Ammon's horn (tissue), 1 donor: ENCODE measurements around the gene ACTG2.

Experiments used
- DNase-seq: peaks from one replicate; pipeline ENCODE4 v3.0.0-alpha.2; 2016; ENCODE audit warnings: low spot score

The ACTG2 gene

DNA sequence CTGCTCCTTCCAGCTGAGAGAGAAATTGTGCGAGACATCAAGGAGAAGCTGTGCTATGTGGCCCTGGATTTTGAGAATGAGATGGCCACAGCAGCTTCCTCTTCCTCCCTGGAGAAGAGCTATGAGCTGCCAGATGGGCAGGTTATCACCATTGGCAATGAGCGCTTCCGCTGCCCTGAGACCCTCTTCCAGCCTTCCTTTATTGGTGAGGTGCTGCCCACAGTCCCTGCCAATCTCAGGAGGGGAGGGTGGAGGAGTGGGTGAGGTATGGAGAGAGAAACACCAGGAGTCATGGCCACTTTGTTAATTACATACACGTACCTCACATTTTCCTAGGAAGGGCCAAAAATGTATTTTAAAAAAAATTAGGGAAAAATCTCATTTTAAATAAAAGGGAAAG lies 21.9 kb downstream of the ACTG2 start:
- no peak for DNase-seq

DNA sequence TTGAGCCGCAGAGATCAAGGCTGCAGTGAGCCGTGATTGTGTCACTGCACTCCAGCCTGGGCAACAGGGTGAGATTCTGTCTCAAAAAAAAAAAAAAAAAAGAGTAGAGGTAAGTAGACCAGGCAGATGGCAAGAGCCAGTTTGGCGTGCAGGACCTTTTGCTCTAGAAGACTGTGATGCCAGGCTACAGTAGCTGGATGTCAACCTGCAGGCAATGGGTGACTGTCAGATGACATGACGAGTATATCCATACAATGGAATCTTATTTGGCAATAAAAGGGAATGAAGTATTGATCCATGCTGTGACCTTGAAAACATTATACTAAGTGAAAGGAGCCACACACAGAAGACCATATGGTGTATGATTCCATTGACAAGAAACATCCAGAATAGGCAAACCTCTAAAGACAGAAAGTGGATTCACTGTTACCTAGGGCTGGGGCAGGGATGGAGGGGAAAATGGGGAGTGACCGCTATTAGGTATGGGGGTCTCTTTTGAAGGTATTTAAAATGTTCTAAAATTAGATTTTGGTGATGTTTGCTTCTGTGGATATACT lies 22.7 kb downstream of the ACTG2 start:
- no peak for DNase-seq

DNA sequence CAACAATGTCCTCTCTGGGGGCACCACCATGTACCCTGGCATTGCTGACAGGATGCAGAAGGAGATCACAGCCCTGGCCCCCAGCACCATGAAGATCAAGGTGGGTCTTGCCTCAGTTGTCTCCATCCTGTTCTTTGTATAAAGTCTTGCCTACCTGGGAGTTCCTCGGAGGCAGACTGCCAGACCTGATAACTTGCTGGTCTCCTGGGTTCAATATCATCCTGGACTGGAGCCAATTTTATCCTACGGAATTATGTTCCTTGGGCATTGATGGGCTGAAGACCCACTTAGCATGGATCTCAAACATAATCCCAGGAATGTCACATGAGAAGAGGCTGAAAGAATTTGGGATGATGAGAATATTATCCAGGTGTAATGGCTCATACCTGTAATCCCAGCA lies 23.9 kb downstream of the ACTG2 start:
- DNase-seq: no peak

DNA sequence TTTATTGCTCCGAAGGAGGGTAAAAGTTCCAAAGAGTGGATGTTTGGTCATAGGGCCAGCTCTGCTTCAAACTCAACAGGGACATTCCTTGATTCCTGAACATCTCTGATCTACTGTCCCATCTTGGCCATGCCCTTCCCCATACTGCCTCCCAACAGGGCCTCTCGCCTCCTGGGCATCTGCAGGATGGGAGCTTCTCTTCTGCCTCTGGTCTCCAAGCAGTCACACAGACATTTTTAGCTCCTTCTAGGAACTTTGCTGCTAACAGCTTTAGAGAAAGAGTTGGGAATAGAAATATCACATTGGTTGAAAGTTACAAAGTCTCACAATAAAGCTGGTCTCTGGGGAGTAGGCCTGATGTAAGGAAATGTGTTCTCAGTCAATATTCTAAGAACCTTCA lies 24.5 kb downstream of the ACTG2 start:
- no peak for DNase-seq

DNA sequence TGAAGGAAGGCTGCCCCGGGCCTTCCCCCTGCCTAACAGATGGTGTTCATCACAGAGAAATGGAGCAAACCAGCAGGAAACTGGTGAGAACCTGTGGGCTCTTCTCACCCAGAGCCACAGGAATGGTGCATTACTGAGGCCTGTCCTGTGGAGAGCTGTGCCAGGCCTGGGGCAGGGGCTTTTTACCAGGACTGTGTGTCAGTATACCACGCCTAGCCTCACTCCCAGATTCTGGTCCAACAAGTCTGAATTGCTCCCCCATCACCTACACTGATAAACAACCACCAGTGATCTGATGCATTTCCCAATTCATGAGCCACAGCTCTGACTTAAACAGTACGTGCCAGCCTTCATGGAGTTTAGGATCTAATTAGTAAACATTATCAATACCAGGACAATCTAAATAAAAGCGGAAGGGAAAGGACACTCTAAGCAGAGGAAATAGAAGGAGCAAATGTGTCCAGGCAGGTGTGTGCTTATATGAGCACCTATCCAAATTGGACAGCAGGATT lies 24.9 kb downstream of the ACTG2 start:
- no peak for DNase-seq

DNA sequence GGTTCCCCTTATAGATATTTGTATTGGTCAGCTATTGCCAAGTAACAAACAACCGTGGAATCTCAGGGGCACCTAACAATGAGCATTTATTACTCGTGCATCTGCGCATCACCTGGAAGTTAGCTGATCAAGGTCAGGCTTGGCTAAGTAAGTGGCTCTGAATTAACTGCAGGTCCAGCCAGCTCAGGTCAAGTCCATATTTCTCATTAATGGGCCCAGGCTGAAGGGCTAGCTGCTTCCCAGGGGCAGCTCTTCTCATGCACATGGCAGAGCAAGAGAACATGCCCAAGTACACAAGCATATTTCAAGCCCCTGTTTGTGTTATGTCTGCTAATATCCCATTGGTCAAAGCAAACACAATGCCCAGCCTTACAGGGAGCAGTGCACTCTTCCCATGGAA lies 26.0 kb downstream of the ACTG2 start:
- no peak for DNase-seq

DNA sequence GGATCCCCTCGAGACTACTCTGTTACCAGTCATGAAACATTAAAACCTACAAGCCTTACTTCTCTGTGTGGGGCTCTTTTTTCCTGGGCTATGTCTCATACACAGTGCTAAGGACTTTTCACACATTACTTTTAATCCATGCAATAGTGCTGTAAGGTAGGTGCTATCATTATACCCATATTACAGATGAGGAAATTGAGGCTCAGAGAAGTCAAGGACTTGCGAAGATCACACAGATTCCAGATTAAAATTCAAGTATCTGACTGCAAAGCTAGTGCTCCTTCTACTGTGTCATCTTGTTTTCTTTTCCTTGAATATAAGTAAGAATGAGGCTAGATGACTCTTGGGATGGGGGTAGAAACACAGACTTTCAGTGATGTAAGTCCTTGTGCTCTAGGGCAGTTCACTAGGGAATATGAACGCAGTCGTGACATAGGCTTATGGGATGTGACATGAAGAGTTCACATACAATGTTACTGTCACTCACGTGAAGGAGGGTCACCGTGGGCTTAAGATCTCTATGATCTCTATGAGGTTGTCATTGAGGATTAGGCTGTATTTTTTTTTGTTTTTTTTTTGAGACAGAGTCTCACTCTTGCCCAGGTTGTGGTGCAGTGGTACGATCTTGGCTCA lies 26.9 kb downstream of the ACTG2 start:
- no peak for DNase-seq

DNA sequence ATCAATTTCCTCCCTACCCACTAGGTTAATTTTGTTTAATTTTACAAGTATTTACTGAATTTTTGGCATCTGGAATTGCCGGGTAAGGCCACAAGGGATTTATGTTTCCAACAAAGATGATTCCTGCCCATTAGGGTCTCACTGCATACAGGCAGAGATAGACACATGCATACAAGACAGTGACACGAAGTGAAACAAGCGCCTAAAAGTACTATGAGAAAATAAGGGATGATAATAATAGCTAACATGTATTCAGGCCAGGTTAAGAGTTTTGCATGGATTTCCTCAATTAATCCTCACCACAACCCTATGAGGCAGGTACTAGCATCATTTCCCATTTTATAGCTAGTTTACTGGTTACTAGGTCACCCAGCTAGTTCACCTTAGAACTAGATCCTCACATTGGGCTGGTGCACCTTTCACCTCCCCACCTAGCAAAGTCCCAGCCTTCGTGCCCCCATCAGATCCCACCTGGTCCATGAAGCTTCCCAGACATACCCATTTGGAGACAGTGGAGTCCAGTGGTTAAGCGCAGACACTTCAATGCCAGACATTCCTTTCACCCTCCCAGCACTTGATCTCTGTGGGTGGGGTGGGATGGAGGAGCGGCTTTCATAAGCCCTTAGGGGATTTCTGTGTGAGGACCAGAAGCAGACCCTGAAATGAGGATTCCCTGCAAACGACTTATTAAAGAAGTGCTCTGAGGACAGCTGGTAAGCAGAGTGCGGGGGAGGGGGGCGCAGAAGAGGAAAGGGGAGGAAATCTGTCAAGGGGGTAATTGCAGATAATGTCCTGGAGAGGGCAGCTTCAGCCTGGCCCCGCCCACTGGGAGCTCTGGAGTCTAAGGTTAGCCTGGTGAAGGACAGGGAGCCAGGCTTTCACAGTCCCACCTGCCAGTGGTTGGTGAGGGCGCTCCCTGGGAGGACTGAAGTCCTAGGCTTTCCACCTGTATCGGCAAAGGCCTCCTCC lies 28.1 kb downstream of the ACTG2 start:
- no peak for DNase-seq

DNA sequence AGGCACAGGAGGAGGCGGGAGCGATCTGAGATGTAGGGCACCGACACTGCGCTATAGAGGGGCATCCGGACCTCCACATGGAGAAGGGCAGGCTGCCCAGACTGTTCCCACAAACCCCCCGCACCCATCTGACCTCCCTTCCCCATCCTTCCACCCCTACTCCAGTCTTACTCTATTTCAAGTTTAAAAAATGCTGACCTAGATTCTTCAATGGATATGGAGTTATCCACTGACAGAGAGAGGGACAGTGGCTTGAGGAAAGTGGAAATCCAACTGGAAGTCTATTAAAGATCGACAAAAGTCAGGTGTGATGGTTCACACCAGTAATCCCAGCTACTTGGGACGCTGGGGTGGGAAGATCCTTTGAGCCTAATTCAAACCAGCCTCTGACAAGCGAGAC lies 28.8 kb downstream of the ACTG2 start:
- DNase-seq: no peak

DNA sequence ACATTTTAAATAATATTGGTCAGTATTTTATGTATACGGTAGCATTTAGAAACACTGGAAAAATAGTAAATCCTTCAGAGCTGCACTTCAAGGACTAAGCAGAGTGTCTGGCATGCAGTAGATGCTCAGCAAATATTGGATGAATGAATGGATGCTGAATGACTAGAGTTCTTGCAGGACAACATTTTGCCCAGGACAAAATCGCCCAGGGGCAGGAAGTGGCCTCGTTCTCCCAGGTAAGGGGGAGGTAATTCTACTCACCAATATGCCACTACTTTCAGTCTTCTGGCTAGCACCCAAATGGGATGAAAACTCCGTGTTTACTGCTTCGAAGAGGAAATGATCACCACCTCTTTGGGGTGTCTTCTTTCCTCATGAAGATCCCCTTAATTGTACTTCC lies 29.9 kb downstream of the ACTG2 start:
- DNase-seq: no peak

DNA sequence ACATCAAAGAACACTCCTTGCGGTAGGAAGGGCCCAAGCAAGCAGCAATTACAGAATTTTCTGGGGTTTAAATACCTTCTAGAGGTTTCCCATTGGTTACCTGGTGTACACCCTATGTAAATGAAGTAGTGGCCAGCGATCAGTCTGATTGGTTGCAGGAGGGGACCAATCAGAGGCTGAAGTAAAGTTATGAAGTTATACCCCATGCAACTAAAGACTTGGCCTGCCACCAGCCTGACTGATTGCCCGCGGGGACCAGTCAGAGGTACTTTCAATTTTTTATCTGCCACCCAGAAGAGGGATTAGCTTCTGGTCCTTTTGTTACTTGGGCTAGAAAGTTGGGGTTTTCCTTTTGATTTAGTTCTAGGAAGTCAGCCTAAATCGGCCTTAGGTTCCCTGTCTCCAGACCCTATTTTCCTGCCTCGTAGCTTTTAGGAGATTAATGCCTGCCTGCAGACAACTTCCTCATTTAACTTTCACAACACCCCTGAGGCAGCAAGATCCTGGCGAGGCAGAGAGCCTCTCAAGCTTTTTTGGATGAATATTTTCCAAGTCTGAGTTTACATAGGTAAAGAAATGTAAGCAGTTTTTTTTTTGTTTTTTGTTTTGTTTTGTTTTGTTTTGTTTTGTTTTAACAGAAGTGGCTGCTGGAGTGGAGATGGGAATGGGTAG lies 32.4 kb downstream of the ACTG2 start:
- no peak for DNase-seq

DNA sequence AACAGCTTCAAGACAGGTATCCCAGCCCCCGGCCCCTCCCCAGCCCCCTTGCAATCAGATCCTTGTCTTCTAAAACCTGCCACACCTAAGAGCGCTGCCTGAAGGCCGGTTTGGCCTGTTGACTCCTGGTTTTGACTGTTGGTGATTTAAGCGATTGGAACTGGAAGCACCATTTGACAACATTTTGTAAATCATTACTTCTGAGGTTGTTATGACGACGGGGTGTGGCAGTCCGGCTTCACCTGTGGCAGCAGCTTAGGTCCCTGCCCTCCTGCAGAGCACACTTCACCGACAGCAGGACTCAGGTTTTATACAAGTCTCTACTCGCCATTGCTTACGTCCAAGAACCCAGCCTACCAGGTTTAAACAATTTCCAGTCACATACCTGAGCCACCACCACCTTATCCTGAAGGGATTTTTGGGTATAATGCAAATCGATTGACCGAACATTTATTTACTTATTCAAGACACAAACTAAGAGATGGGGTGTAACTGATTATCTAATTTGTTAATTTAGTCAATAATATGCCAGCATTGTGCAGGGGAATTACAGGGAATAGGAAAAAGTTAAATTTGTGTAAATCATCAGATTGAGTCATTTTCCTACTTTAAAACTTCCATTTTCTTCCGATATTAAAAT lies 33.2 kb downstream of the ACTG2 start:
- DNase-seq: no peak

DNA sequence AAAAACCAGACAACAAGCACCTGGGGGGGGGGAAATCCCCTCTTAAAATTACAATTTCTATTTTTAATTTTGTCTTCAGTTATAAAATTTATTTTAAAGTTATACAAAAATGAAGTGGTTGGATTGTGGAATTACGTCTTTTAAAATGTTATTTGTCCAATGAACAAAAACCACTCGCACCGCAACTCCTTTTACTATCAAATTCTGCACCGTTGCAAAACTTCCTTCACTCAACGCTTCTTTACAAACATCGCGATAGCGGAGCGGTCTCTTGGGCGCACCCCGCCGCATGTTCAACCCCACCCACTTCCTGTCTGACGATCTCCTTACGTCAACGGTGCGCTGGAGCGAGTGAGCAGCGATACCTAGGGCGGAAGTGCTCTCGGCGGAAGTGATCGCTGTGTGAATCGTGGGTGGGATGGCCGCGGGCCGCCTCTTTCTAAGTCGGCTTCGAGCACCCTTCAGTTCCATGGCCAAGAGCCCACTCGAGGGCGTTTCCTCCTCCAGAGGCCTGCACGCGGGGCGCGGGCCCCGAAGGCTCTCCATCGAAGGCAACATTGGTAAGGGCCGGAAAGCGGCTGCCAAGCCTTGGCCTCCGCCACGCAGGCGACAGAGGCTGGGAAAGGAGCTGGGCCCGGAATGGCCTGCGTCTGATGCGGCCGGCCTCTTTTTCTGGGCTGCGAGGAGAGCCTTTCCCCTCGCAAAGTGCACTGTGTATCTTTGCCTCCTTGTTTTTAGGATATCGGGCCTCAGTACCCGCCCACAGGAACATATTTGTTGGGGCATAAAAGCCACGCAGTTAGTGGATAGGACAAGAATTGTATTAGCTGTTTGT lies 33.9 kb downstream of the ACTG2 start, which contains the start of gene DGUOK:
Gene DGUOK (plus strand): TSS at position 388 of the 835 bp plus-strand sequence. CDS start 31 bp downstream, at position 419.
- DNase-seq: peak; percentile 99

DNA sequence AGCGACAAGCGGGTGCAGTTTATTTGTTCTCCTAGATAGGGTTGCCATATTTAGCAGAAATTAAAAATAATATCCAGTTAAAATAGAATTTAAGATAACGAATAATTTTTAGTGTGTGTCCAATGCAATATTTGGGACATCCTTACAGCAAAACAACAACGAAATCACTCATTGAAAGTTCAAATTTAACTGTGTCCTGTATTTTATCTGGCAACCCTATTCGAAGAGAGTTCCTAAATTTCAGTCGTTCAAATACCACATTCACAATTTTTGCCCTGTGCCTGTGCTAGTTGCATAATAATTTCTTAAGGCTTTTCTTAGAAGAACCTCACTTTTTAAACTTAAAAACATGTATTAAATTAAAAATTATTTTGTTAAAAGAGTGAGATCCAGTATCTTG lies 34.5 kb downstream of the ACTG2 start:
- DNase-seq: no peak

DNA sequence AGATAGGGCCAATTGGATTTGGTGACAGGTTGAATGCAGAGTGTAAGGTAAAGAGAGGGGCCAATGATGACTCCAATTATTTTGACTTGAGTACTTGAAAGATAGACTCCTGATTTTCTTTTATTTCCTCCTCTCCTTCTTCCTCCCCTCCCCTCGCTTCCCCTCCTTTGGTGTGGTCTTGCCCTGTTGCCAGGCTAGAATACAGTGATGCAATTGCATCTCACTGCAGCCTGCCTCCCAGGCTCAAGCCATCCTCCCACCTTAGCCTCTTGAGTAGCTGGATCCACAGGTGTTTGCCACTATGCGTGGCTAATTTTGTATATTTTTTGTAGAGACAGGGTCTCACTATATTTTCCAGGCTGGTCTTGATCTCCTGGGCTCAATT lies 36.1 kb downstream of the ACTG2 start:
- no peak for DNase-seq

DNA sequence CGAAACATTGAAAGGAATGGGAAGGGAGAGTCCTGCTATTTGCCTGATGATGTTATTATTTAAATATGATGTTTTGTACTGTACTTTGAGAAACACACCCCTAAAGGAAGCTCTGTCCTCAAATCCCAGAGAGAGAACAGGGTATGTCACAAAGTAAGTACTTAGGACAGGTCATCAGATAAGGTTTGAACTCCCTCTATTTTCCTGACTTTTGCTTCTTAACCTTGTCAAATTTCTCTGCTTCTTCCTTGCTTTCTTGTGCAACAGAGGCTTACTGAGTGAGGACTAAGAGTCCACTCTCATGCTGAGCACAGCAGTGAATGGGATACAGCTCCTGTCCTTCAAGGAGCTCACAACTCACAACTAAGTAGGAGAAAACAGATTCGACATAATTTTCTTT lies 37.6 kb downstream of the ACTG2 start:
- no peak for DNase-seq

DNA sequence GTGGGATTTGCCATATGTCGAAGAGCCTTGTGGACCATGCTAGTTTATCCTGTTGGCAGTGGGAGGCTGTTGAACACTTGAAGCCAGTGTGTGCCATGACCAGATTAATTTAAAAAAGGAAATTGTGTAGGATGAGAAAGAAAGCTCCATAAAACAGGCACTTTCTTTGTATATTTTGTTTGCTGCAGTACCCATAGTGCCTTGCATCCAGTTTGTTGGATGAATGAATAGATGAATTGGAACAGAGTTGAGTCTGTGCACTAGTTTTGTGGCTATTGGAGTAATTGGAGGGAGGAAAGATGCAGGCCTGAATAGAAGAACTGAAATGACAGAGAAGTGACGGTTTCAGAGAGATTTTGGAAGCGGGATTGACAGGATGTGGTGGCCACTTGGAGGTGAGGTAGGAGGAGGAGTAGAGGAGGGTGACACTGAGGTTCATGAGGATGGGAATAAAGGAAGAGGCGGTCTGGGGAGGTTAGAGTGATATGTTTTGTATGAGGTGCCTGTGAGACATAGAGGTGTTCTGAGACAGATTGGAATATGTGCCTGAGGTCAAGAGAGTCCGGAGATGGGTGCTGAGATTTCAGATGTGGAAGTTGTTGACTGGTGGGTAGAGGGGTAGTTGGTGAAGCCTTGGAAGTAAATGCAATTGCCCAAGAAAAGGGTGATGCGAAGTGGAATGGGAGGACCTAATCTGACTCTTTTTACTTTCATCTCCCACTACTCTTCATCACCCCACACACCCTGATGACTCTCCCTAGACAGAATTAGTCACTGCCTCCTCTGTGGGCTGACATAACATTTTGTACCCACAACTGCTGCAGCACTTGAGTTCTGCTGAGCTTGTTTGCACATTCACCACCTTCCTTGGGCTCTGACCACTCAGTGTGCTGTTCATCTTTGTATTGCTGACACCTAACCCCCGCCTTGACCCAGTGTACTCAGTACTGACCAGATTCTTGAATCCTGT lies 39.0 kb downstream of the ACTG2 start:
- DNase-seq: peak; percentile 32

DNA sequence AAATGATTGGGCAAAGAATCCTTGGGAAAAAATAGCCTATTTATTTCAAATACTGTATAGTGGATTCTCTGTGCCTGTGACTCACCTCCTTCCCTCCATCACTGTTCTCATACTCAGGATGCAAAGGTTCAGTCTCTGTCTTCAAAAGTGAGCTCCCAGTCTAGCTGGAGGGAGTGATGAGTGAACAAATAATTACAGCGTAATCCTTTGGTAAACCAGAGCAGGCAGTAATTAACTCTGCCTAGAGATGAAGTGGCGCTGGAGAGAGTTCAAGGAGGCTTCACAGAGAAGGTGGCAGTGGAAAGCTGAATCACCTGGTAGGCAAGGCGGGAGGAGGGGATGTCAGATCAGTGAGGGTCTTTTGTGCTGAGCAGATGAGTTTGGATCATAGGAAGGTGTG lies 40.4 kb downstream of the ACTG2 start:
- DNase-seq: no peak

DNA sequence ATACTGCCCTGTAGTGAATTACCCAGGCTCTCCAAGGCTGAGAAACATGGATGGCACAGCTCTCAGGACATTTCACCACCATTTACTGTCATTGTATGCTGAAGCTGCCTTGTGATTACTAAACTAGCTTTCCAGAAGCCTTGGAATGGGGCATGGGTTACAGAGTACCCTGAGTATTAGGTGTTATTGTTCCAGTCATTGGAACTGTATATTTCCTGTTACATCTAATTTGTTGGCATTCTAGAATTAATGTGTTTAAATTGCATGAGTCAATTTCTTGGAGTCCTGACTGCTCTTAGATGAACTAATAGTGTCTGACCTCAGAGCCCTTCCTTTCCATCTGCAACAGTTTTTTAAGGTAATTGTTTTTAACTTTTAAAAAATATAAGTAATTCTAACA lies 42.8 kb downstream of the ACTG2 start:
- DNase-seq: no peak
